K562 (cell line): Measurements from ENCODE around the gene SH3BGR. TPM values are rescaled to one million over a fixed set of nuclear protein-coding genes. Genes with fewer than 3 reads are reported as not detected.
A peak's percentile ranks its signal among the peaks of the same experiment; 100 is the strongest.

Experiments used
- ELK3 ChIP-seq: fragments of 450-650 bp; formaldehyde crosslinking; IDR thresholded peaks from 2 replicates; pipeline ENCODE4 v1.4.0; 2020; ENCODE audit warnings: mild to moderate bottlenecking
- GABPB1 ChIP-seq: sonication (generic); formaldehyde crosslinking; IDR thresholded peaks from 2 replicates; pipeline ENCODE4 v1.8.0; 2022; ENCODE audit warnings: mild to moderate bottlenecking, missing genetic modification reagents
- GTF2F1 ChIP-seq: IDR thresholded peaks from 2 replicates; pipeline ENCODE4 v1.6.1; 2011; ENCODE audit warnings: low read depth, low read length, improper control_type of control experiment
- HDAC6 ChIP-seq: IDR thresholded peaks from 2 replicates; pipeline ENCODE4 v1.6.1; 2012; ENCODE audit warnings: low read depth, mild to moderate bottlenecking, control low read depth, inconsistent platforms, low read length, moderate library complexity
- MITF ChIP-seq: IDR thresholded peaks from 2 replicates; pipeline ENCODE4 v1.6.1; 2014; ENCODE audit warnings: antibody characterized with exemption
- MYNN ChIP-seq, 2 experiments: sonication (generic); formaldehyde crosslinking in 1 of 2; IDR thresholded peaks; 2 replicates each; pipeline versions ENCODE4 v1.5.0 to v1.6.1; 2016 to 2020; ENCODE audit warnings: antibody characterized with exemption in 1 of 2, missing genetic modification reagents in 1 of 2
- NR0B1 ChIP-seq: fragments of 450-650 bp; IDR thresholded peaks from one replicate; pipeline ENCODE4 v1.6.1; 2018; ENCODE audit warnings: mild to moderate bottlenecking, moderate library complexity; ENCODE audit not compliant: partially characterized antibody
- PRMT5 ChIP-seq: sonication (generic); formaldehyde crosslinking; IDR thresholded peaks from 2 replicates; pipeline ENCODE4 v1.5.0; 2020; ENCODE audit warnings: missing genetic modification reagents
- TAL1 ChIP-seq: fragments of 450-650 bp; IDR thresholded peaks from 2 replicates; pipeline ENCODE4 v1.6.1; 2016; ENCODE audit warnings: mild to moderate bottlenecking
- TCF7 ChIP-seq: sonication (generic); IDR thresholded peaks from 2 replicates; pipeline ENCODE4 v1.6.1; 2016; ENCODE audit warnings: antibody characterized with exemption, borderline replicate concordance
- YY1 ChIP-seq, 3 experiments: IDR thresholded peaks; 2 replicates each; pipeline ENCODE4 v1.6.1; 2011; ENCODE audit warnings: low read length in 2 of 3, mild to moderate bottlenecking in 2 of 3, moderate library complexity in 2 of 3, borderline replicate concordance in 1 of 3, control low read depth in 1 of 3, low read depth in 1 of 3; ENCODE audit not compliant: insufficient read depth in 3 of 3, insufficient replicate concordance in 2 of 3, control insufficient read depth in 1 of 3, insufficient read length in 1 of 3; ENCODE audit errors: extremely low read depth in 1 of 3
- polyA plus RNA-seq, 8 experiments: library from polyadenylated mRNA; depleted of rRNA in 4 of 8; stranded (reverse) in 5 of 8; unstranded in 3 of 8; fragments of >200 nt; fragmentation: Nextera tagmentation in 2 of 8; fragmentation: Illumina TruSeq in 1 of 8; extraction: Ambion mirVana in 2 of 8; extraction: Trizol in 1 of 8; gene quantifications; 2 replicates each; pipeline versions ENCODE4 v1.2.1 to v1.2.3, GENCODE V29; 2011 to 2014; ENCODE audit warnings: inconsistent platforms in 1 of 8, missing spikeins in 1 of 8
- total RNA-seq, 7 experiments: library from RNA; depleted of rRNA in 6 of 7; stranded (reverse); fragments of >200 nt in 6 of 7; fragmentation: Illumina TruSeq in 2 of 7; extraction: Trizol in 2 of 7; gene quantifications; 2 replicates each; pipeline versions ENCODE4 v1.2.1 to v1.2.3, GENCODE V29; 2011 to 2021; ENCODE audit warnings: low replicate concordance in 1 of 7
- TF ChIP-seq, protein P1 (sequence below): fragments of 250-450 bp; sonication (Bioruptor Pico); IDR thresholded peaks from 2 replicates; pipeline ENCODE4 v1.8.0; 2022; ENCODE audit warnings: inconsistent platforms, mild to moderate bottlenecking, moderate library complexity, borderline replicate concordance
- TF ChIP-seq, protein P2 (sequence below): fragments of 250-450 bp; sonication (Bioruptor Pico); IDR thresholded peaks from 2 replicates; pipeline ENCODE4 v1.4.0; 2020; ENCODE audit warnings: mild to moderate bottlenecking, moderate library complexity, borderline replicate concordance
- TF ChIP-seq, protein P3 (sequence below): sonication (generic); formaldehyde crosslinking; IDR thresholded peaks from 2 replicates; pipeline ENCODE4 v1.8.0; 2022; ENCODE audit warnings: missing genetic modification reagents, mild to moderate bottlenecking, borderline replicate concordance

Gene SH3BGR
- total and polyA plus RNA-seq, 9 of the 15 experiments (the other 6 are each of a cell fraction or from before 2014, with no cell fraction given): 6.6 to 42.9 (median 25.6) TPM

GRCh38 chr21:39451332-39452206, at the start of gene SH3BGR (continued):
- TF ChIP-seq, protein P1, sequence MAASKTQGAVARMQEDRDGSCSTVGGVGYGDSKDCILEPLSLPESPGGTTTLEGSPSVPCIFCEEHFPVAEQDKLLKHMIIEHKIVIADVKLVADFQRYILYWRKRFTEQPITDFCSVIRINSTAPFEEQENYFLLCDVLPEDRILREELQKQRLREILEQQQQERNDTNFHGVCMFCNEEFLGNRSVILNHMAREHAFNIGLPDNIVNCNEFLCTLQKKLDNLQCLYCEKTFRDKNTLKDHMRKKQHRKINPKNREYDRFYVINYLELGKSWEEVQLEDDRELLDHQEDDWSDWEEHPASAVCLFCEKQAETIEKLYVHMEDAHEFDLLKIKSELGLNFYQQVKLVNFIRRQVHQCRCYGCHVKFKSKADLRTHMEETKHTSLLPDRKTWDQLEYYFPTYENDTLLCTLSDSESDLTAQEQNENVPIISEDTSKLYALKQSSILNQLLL: no peak
- TF ChIP-seq, protein P2, sequence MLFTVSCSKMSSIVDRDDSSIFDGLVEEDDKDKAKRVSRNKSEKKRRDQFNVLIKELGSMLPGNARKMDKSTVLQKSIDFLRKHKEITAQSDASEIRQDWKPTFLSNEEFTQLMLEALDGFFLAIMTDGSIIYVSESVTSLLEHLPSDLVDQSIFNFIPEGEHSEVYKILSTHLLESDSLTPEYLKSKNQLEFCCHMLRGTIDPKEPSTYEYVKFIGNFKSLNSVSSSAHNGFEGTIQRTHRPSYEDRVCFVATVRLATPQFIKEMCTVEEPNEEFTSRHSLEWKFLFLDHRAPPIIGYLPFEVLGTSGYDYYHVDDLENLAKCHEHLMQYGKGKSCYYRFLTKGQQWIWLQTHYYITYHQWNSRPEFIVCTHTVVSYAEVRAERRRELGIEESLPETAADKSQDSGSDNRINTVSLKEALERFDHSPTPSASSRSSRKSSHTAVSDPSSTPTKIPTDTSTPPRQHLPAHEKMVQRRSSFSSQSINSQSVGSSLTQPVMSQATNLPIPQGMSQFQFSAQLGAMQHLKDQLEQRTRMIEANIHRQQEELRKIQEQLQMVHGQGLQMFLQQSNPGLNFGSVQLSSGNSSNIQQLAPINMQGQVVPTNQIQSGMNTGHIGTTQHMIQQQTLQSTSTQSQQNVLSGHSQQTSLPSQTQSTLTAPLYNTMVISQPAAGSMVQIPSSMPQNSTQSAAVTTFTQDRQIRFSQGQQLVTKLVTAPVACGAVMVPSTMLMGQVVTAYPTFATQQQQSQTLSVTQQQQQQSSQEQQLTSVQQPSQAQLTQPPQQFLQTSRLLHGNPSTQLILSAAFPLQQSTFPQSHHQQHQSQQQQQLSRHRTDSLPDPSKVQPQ (CRISPR knock-in tag): no peak
- TF ChIP-seq TCF7 (no peak), GABPB1 (CRISPR knock-in tag) (no peak), YY1 (IDR thresholded peaks at IDR 0.05; ENCODE audit: borderline replicate concordance in 1 of 3, control insufficient read depth in 1 of 3, extremely low read depth in 1 of 3, insufficient read depth in 3 of 3, insufficient read length in 1 of 3, insufficient replicate concordance in 2 of 3, low read depth in 1 of 3, low read length in 2 of 3) (peak in 1 of 3 experiments; percentile 7), MYNN (IDR thresholded peaks at IDR 0.05) (no peak), MYNN (CRISPR knock-in tag; IDR thresholded peaks at IDR 0.05) (no peak), GTF2F1 (no peak), HDAC6 (no peak), MITF (no peak), PRMT5 (CRISPR knock-in tag) (no peak), NR0B1 (no peak), ELK3 (CRISPR knock-in tag) (no peak), TAL1 (0 out of 2 replicates have a peak, but pooled peaks have one; percentile 2)
- TF ChIP-seq, protein P3, sequence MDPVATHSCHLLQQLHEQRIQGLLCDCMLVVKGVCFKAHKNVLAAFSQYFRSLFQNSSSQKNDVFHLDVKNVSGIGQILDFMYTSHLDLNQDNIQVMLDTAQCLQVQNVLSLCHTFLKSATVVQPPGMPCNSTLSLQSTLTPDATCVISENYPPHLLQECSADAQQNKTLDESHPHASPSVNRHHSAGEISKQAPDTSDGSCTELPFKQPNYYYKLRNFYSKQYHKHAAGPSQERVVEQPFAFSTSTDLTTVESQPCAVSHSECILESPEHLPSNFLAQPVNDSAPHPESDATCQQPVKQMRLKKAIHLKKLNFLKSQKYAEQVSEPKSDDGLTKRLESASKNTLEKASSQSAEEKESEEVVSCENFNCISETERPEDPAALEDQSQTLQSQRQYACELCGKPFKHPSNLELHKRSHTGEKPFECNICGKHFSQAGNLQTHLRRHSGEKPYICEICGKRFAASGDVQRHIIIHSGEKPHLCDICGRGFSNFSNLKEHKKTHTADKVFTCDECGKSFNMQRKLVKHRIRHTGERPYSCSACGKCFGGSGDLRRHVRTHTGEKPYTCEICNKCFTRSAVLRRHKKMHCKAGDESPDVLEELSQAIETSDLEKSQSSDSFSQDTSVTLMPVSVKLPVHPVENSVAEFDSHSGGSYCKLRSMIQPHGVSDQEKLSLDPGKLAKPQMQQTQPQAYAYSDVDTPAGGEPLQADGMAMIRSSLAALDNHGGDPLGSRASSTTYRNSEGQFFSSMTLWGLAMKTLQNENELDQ (CRISPR knock-in tag): no peak
